Activated T-cell treated with anti-CD3 and anti-CD28 coated beads, Interleukin-2, amount 50 U/mL, for 48 hours (primary cell): ENCODE results near the gene SAMMSON.

Source experiments
- DNase-seq, 2 experiments: peaks; one replicate each; pipeline ENCODE4 v3.0.0-alpha.2; 2020

SAMMSON gene

DNA sequence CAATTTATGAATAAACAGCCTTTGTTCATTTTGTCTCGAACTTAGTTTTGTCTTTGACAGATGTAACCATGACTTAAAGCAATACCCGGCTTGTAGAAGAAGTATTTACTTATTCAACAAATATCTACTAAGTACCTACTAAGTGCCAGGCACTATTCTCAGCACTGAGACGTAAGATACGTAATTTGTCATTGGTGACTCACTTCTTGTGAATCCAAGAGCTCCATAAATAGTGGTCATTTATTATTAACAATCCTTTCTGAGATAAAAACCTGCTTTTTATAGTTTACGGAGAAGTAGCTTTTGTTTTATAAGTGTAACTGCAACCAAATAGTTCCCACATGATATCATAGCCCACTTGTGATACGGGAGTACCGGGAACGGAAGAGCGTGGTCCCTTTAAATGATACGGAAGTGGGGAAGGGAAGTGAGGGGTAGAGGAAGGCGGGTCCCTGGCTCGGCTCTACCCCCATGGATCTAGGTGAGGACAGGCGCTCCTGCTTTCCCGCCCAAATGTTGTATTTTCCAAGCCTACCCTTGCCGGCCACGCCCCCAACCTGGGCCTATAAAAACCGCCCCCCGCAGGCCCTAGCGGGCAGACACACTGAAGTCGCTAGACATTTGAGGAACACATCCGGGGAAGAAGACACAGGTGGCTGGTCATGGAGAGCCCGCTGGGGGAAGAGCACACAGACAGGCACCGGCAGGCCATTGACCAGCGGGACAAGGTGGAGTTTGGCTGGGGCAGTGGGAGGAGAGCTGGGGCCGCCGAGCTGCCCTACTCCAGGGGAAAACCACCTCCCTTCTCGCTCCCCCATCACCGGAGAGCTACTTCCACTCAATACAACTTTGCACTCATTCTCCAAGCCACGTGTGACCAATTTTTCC, at the start of gene SAMMSON:
SAMMSON (plus strand) TSS at position 594 of the 888 bp plus-strand sequence.
- DNase-seq = no peak

DNA sequence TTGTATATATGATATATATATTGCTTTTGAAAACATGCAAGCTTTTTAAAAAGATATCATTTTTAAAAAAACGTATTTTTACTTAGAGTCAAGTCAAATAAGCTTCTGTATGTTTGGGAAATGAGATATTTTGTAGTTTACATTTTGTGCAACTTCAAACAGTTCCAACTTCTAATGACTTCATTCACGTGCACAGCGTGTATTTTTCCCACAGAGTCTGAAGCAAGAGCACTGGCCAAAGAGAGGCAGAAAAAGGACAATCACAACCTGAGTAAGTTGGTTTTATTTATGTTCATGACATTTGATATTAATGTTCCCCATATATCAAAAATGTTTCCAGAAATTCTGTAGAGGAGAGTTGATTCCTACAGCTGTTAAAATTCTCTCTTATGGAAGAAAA, 47.9 kb upstream of the SAMMSON start:
- no peak for DNase-seq

DNA sequence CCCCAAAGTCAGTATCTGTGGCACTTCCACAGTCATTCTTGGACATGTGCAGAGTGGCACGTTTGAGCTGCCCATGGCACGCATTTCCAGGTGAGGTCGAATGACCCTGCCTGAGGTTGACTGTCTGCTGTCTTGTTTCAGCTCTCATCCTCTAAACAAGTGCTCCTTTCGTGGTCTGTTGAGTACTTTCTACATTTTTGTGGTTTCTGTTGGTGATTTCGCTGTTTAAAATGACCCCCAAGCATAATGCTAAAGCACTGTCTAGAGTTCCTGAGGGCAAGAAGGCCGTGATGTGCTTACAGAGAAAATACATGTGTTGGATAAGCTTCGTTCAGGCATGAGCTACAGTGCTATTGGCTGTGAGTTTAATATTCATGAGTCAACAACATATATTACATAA, 40.0 kb upstream of the SAMMSON start:
- DNase-seq = no peak

DNA sequence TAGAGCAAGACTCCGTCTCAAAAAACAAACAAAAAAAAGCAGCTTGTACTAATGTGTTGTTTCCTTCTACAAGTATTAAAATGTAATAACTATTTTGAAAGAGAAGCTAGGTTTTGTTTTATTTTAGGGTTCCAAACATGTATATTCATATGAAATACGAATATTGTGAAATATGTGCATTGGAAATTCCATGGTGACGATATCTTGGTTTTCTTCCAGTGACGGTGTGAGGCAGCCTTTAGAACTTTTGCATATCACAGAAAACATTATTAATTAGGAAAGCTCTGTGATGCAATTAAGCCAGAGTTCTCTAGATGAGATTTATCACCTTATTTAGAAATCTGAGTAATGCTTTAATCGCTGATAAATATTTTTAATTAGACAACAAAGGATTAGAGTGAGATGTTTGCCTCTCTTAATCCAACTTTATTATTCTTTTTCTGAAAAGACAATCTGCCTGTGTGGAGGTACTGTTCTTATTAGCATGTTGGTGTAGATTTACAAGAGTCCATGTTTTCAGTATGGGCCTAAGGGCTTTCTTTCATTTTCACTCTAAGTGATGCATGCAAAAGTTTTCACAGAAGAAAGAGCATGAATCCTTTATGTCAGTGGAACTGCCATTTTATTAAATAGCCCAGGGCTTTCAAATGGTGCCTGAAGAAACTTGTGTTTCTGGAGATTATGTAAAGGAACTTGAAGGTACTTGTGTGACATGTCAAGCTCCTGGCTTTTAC, 37.7 kb upstream of the SAMMSON start:
- DNase-seq = no peak

DNA sequence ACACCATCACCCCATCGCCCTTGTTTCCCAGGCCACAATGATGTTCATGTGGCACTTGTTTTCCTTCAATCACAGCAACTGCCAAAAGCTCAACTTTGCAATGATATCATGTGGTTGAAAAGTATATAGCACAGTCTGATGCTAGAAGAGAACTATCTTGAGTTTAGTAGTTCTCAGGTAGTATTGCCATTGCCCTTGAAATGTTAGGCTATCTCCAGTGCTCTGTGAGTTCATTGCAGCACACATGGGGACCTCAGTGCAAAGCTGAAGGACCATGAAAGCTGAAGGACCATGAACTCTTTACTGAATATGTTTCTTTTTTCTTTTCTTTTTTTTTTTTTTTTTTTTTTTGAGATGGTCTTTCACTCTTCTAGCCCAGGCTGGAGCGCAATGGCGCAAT, 35.9 kb upstream of the SAMMSON start:
- no peak for DNase-seq

DNA sequence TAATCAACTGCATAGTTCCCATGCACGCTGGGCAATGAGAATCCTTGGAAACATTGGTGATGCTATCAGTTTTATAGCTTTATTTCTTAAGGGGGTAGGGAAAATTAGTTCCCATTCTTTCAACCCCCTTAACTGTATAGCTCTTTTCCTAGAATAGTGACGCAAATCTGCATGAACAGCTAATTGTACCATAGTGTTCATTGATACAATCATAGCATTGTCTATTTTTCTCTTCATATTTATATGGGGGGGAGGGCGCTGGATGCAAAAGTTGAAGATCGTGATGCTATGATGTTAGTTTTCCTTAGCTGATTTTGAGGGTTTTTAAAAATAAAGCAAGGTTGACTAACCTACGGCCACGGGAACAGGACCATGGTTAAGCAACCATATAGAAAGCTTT, 32.4 kb upstream of the SAMMSON start:
- no peak for DNase-seq

DNA sequence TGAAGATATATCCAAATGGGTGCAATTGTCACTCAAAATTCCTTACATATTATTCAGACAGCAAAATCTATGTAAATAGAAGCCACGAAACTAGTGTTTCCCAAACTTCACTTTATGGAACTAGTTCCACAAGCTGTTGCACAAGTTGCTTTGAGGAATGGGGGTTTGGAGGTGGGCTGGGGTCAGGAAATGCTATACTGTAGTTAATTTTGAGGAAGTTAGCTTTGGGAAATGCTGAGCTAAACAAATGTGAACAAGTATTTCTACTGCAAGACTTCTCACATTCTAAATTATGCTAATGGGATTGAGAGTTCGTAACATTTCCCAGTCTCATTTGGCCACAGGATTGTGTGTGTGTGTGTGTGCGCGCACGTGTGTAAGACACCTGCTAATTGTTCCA, 28.7 kb upstream of the SAMMSON start:
- no peak for DNase-seq

DNA sequence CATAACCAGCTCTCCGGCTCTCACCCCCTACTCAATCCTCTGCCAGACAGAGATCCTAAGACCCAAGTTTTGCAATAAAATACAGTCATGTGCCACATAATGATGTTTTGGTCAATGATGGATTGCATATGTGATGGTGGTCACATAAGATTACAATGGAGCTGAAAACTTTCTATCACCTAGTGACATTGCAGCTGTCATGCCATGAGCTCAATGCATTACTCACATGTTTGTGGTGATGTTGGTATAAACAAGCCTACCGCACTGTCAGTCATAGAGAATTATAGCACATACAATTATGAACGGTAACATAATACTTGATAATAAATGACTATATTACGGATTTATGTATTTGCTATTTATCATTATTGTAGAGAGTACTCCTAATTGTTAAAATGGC, 26.9 kb upstream of the SAMMSON start:
- no peak for DNase-seq

DNA sequence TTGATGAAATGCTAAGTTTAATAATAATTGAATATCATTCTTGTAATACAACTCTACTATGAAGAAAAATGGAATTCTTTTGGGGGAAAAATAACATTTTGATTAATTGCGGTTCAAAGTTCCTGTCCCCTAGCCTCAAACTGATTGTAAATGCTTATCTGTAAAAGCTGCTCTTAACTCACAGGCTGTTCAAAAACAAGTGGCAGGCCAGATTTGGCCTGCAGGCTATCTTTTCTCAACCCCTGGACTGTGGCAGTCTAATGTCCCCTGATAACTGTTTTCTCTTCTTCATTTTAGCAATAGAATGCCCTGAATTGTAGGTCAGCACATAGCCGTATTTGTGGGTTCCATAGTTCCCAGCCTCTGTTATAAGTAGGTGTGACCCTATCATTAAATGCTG, 23.5 kb upstream of the SAMMSON start:
- DNase-seq = no peak

DNA sequence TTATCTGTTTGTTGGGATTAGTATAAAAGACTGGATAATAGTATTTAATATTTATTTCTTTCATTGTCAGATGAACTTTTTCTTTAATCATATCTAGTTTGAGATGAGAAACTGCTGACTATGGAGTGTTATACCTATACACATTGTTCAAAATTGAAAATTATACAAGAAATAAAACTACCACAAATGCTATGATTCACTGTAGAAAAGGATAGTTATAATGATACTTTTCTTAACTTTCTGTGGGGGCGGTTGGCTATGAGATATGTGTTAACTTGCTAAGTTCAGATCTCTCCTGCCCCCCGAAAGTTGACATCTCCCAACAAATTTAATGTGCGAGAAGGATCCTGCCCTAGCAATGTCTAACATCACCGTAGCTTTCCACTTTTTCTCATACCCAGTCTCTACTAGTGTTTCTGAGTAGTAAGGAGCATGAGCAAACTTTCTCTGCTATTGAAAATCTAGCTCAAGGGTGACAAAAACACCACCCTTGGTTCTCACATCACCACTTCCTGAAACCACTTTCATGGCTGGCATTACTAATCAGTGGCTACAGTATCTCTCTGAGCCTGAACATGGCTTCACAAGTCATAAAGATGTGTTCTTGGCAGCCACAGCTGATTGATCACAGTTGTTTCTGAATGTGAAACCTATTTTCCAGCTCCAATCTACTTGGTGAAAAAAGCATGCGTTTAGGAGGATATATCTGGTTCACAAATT, 15.8 kb upstream of the SAMMSON start:
- peak in 1 of 2 experiments; percentile 18 for DNase-seq

DNA sequence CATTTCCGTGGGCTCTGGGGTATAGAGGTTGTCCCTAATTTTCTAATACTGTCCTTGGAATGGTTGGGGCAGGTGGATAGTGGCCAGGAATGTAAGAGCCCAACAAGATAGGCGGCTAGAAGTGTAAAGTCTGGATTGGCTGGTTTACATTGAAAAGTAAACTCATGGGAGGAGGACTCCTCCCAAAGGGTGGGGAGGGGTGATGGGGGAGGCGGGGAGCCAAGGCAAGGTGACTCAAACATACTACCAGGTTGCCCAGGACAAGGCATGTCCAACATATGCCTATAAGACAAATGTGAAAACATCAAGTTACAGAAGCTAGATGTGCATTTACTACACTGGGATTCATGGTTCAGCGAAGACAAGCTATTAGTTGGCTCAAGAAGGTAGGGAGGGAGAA, 14.3 kb upstream of the SAMMSON start:
- no peak for DNase-seq

DNA sequence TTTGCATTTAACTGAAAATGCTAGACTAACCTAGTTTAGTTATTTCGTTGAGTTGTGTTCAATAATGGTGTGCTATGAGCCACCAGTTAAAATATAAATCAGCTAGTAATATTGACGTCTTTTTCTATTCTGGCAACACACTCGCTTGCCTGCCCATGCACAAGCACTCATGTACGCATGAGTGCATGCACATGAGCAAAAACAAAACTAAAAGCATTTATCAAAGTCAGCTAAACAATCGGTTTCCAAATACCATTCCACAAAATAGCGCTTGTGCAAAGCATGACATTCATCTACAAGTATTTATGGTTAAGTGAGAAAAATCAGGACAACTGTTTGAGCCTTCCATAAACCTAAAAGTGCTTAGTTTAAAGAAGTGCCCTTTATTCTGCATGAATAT, 13.1 kb upstream of the SAMMSON start:
- no peak for DNase-seq

DNA sequence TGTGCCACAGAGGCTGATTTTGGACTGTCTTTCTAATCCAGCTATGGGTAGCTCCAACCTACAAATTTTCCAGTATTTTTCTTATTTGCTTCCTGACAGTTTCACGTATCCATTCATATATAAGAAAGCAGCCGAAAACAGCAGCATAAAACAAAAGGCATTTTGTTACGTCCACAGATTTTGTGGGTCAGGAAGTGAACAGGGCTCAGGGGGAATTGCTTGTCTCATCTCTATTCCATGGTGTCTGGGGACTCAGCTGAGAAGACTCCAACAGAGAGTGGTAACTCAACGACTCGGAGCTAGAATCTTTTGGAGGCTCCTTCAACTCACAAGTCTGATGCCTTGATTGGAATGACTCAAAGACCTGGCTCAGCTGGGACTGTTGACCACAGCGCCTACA, 11.7 kb upstream of the SAMMSON start:
- no peak for DNase-seq

DNA sequence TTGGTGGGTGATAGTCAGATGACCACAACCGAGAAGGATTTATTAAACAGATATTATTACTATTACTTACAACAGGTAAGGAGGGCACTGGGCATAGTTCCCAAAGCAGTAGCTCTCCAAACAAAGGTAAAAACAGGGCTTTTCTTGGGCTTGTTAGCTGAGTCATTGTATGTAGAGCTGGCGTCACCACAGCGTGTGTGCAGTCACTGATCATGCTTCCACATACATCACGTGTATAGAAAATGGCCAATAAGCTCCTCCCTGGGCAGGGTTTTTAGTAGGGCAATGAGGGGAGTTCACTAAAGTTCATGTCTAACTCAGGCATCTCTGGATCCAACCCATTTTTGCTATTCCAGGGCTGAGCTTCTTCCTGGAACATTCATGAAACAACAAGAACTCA, 5.8 kb upstream of the SAMMSON start:
- no peak for DNase-seq

DNA sequence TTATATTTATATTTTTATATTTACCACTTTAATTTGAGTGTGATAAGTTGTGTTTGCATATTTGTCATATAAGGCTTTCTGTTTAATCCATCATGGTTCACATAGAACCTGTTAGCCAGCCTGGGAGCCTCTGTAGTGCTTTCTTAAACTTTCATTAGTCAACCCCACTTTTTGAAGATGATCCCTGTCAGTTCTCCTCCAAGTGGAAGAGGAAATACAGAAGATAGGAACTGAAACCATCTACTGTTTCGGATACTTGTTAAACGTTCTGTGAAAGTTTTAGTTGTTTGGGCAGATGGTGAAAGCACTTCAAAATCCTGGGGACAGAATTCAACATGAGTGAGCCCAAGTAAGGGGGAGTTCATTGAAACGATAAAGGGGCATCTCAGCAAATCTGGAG, 4.6 kb upstream of the SAMMSON start:
- DNase-seq = no peak

DNA sequence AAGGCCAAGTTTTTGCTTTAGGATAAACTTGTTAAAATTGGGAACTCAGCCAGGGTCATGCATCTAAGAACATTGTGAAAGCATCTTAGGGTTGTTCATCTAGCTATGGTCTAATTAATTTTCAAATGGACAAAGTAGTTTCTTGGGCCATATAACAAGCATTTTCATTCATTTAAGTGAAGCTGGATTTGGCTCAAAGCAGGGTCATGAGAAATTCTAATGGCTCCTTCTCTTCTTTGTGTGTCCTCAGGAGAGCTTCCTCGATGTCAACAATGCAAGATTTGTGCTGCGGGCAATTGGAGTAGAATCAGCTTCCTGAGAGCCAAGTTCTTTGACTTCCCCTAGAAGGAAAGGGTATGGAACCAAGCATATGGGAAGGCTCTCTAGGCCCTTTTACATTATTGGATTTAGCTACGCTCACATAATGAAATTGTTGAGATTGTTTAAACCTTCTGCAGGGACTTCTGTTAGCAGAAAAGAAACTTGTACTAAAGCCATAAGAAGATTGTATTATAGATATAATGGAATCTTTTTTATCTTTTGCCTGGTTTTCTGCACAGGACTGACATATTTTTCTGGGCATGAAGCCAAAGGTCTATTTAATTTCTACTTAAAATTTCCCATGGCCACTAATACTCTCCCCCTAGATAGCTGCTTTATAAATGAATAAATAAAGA, 1.8 kb upstream of the SAMMSON start:
- DNase-seq = no peak

DNA sequence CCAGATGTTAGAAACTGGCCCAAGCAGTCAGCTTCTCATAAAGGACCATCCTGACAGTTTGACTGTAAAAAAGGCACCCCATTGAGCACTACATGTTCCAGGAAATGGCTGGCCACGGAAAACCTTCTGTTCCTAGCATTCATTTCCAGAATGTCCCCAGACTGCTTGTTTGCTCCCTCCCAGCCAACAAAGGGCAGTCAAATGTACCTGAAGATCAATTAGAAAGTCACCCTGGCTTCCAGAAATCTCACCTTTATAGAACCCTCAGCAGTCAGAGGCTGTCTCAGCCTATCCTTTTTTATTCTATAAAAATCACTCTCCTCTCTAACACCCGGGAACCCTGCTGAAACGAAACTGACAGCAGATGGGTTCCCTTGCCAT, 784 bp upstream of the SAMMSON start:
- no peak for DNase-seq

DNA sequence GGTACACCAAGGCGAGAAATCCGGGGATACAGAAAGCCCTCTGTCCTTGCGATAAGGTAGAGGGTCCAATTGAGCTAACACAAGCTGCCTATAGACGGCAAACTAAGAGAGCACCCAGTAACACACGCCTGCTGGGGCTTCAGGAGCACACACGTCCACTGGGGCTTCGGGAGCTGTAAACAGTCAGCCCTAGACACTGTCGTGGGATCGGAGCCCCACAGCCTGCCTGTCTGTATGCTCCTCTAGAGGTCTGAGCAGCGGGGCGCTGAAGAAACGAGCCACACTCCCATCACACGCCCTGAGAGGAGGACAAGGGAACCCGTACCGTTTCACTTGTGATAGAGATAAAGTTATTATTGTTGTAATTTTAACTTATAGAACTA, 486 bp downstream of the SAMMSON start:
- DNase-seq = no peak

DNA sequence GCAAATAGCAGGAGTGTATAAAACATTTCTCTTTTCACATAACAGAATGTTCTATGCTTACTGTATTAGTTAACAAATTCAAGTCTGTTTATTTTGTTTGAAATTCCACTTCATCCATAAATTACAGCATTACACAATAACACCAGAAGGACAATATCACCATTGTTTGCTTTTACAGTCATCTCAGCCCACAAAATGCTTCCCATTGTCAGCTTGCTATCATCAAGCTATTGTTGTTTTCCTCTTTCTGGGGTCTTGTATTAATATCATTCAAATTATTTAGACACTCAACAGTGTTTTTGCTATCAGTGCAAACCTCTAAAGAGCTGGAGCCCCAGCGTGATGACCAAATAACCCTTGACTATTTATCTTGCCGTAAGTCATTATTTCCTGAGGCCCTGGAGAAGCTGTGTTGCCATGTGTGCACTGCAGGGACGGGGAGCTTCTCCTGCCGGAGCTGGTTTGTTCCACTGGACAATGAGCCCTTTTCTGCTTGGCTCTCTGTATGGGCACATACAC, 1.1 kb downstream of the SAMMSON start:
- DNase-seq = no peak

DNA sequence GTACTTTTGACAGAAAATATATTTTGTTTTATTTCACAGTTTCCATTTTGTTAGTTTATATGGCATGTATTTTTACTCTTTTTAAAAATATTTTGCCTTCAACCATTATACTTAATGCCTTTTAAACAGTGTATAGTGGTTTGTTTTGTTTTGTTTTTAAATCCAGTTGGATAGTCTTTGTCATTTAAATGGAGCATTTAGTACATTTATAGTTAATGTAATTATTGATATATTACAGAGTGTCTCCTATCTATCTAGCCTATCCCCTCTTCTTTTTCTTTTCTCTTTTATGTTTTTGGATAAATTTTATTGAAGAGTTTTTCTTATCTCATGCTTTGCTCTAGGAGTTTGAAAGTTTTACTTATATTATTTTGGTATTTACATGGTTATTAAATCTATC, 3.6 kb downstream of the SAMMSON start:
- no peak for DNase-seq

DNA sequence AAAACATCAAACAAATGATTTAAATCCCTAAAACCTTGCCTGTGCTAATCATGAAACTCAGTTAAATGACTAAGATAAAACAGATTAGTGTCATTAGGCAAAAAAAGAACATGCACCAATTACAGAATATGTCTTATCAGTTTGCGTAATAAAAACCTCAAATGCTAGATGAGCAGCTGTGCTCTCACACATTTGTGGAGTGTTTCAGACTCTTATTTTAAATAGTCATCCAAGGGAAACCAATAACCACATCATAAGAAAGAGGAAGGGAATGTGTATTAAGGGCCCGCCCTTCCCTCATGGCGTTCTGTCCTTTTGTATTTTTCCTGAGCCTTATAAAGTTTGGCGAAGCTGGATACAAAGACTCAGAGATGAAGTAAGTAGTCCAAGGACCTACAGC, 6.6 kb downstream of the SAMMSON start:
- no peak for DNase-seq

DNA sequence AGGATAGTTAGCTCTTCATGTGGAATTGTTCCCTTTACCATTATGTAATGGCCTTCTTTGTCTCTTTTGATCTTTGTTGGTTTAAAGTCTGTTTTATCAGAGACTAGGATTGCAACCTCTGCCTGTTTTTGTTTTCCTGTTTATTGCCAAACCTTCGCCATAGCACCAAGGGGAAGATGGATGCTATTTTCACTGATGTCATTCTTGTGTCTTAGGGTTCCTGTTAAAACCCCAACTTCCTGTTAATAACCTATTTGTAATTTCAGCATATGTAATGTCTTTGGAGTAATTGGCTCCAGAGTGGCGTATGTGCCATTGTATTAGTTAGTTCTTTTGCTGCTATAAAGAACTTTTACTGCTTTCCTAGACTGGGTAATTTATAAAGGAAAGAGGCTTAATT, 10.8 kb downstream of the SAMMSON start:
- no peak for DNase-seq

DNA sequence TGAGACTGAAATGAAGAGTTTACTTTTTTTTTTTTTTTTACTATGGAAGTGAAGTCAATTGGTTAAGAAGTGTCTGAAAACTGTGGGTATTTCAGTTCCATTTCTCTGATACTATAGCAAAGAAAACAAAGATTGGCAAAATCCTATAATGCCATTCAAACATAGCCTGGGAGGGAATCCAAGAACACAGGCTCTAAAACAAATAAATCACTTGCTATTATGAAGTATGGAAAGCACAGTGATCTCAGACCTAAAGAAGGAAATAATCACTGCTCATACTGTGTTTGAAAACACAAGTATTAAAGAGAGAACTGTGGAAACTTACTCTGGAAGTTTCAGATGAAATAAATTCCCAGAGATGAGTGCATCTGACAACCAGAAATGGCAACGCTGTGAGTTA, 12.0 kb downstream of the SAMMSON start:
- DNase-seq = no peak
